ENCODE results near the gene CFAP97D1.

- no peak for TF ChIP-seq POLR2A (IDR thresholded peaks at IDR 0.05; ENCODE audit: low read depth)
- no peak for TF ChIP-seq POLR2AphosphoS5 (IDR thresholded peaks at IDR 0.05)
- no peak for TF ChIP-seq CTCF (IDR thresholded peaks at IDR 0.05)
- TF ChIP-seq EP300 (IDR thresholded peaks at IDR 0.05), result no peak
Observed at GRCh38 chr17:43805117-43805516, 24.9 kb downstream of the CFAP97D1 start.
